ENCODE results near the gene LARGE1.
"Not testable (repeated sequence)": the region's sequence is repeated elsewhere in the genome, so short reads cannot be mapped to it uniquely, and the experiment has no call there.

The LARGE1 gene

GRCh38 chr22:33461245-33461644 is 459.0 kb downstream of the LARGE1 start:
- not testable (repeated sequence) for DNase-seq

GRCh38 chr22:33459137-33459536 is 461.1 kb downstream of the LARGE1 start:
- DNase-seq: no peak

GRCh38 chr22:33456511-33456910 is 463.8 kb downstream of the LARGE1 start:
- no peak for DNase-seq

GRCh38 chr22:33455036-33455435 is 465.2 kb downstream of the LARGE1 start:
- no peak for DNase-seq

- DNase-seq: no peak
These were observed 468.3 kb downstream of the LARGE1 start for GRCh38 chr22:33451866-33452469.

GRCh38 chr22:33450756-33451155 is 469.5 kb downstream of the LARGE1 start:
- DNase-seq: no peak

- no peak for DNase-seq
These were observed 472.5 kb downstream of the LARGE1 start for GRCh38 chr22:33447733-33448132.

- no peak for DNase-seq
These were observed 476.6 kb downstream of the LARGE1 start for GRCh38 chr22:33443683-33444082.

- DNase-seq: no peak
These were observed 479.5 kb downstream of the LARGE1 start for GRCh38 chr22:33440756-33441155.

- DNase-seq: no peak
These were observed 482.0 kb downstream of the LARGE1 start for GRCh38 chr22:33438273-33438672.

GRCh38 chr22:33431300-33431699 is 489.0 kb downstream of the LARGE1 start:
- DNase-seq: no peak

GRCh38 chr22:33429281-33429680 is 491.0 kb downstream of the LARGE1 start:
- DNase-seq: no peak

- DNase-seq: no peak
These were observed 492.8 kb downstream of the LARGE1 start for GRCh38 chr22:33427461-33427860.

- DNase-seq: no peak
These were observed 493.8 kb downstream of the LARGE1 start for GRCh38 chr22:33426451-33426850.

GRCh38 chr22:33421859-33422258 is 498.4 kb downstream of the LARGE1 start:
- no peak for DNase-seq

- DNase-seq: no peak
These were observed 501.8 kb downstream of the LARGE1 start for GRCh38 chr22:33418484-33418883.

- no peak for DNase-seq
These were observed 504.9 kb downstream of the LARGE1 start for GRCh38 chr22:33415401-33415800.

- no peak for DNase-seq
These were observed 511.2 kb downstream of the LARGE1 start for GRCh38 chr22:33409079-33409478.

GRCh38 chr22:33405194-33405593 is 515.1 kb downstream of the LARGE1 start:
- no peak for DNase-seq

- no peak for DNase-seq
These were observed 515.6 kb downstream of the LARGE1 start for GRCh38 chr22:33404723-33405122.

GRCh38 chr22:33402325-33402724 is 518.0 kb downstream of the LARGE1 start:
- no peak for DNase-seq

GRCh38 chr22:33401291-33401690 is 519.0 kb downstream of the LARGE1 start:
- DNase-seq: no peak

GRCh38 chr22:33400891-33401290 is 519.4 kb downstream of the LARGE1 start:
- DNase-seq: no peak

GRCh38 chr22:33400061-33400840 is 520.0 kb downstream of the LARGE1 start:
- no peak for DNase-seq
